Measurements from ENCODE around the gene PPP3CA. TPM values are rescaled to one million over a fixed set of nuclear protein-coding genes. Genes with fewer than 3 reads are reported as not detected.

PPP3CA gene
- total and polyA plus RNA-seq, 2 of the 13 experiments (the other 11 are each of a cell fraction or from before 2014, with no cell fraction given), result 4.8 to 13.2 TPM

GRCh38 chr4:101050837-101051205 is 296.5 kb downstream of the PPP3CA start:
- no peaks in the 10 kb centered on the region for H3K9me3 ChIP-seq (ENCODE audit: low read length)
- H3K27ac ChIP-seq (ENCODE audit: extremely low read length, insufficient read depth, low read length), result no peak overlapping the region
- in situ Hi-C loops (cut with HindIII; ENCODE audit: extremely low pct_ligation_motif_present, low pct_unique_long_range_greater_than_20kb) (no loop called here), intact Hi-C loops (cut with micrococcal nuclease; ENCODE audit: unreplicated experiment) (no loop called here)
- no peaks in the 10 kb centered on the region for H3K27me3 ChIP-seq (ENCODE audit: control insufficient read depth in 1 of 2, insufficient read depth in 2 of 2, low read length in 2 of 2)
- no peaks in the 10 kb centered on the region for H4K20me1 ChIP-seq (ENCODE audit: insufficient read depth, low read length)
- ATAC-seq (no peak), FAIRE-seq (no peak), DNase-seq (ENCODE audit: low spot score) (no peak)
- no peak overlapping the region for H3K4me3 ChIP-seq (replicated peaks in 1 of 3; ENCODE audit: insufficient read depth in 1 of 3, low read depth in 2 of 3, low read length in 3 of 3)
- no peak overlapping the region for H2AFZ ChIP-seq (ENCODE audit: low read length)
- no peaks in the 10 kb centered on the region for H3K36me3 ChIP-seq (replicated peaks in 1 of 2; ENCODE audit: control insufficient read depth in 1 of 2, insufficient read depth in 2 of 2, low read length in 2 of 2)
- BruUV-seq (replicated peaks), result no TSS peak
- TF ChIP-seq FOXA3 (CRISPR knock-in tag; IDR thresholded peaks at IDR 0.05) (no peak), FOSL1 (CRISPR knock-in tag; IDR thresholded peaks at IDR 0.05; ENCODE audit: borderline replicate concordance) (no peak), GABPA (IDR thresholded peaks at IDR 0.05; ENCODE audit: low read depth, low read length) (no peak), GABPA (CRISPR knock-in tag; IDR thresholded peaks at IDR 0.05; ENCODE audit: low read depth) (no peak), ZNF230 (CRISPR knock-in tag; IDR thresholded peaks at IDR 0.05) (no peak), RFXAP (CRISPR knock-in tag; IDR thresholded peaks at IDR 0.05; ENCODE audit: borderline replicate concordance) (no peak), MEF2D (CRISPR knock-in tag; IDR thresholded peaks at IDR 0.05) (no peak), MIER3 (CRISPR knock-in tag; IDR thresholded peaks at IDR 0.05; ENCODE audit: borderline replicate concordance) (no peak), ZNF383 (CRISPR knock-in tag; IDR thresholded peaks at IDR 0.05; ENCODE audit: borderline replicate concordance) (no peak), ZNF562 (CRISPR knock-in tag; IDR thresholded peaks at IDR 0.05; ENCODE audit: borderline replicate concordance) (no peak), ZFP82 (CRISPR knock-in tag; IDR thresholded peaks at IDR 0.05; ENCODE audit: borderline replicate concordance) (no peak)
- TF ChIP-seq, protein P1, sequence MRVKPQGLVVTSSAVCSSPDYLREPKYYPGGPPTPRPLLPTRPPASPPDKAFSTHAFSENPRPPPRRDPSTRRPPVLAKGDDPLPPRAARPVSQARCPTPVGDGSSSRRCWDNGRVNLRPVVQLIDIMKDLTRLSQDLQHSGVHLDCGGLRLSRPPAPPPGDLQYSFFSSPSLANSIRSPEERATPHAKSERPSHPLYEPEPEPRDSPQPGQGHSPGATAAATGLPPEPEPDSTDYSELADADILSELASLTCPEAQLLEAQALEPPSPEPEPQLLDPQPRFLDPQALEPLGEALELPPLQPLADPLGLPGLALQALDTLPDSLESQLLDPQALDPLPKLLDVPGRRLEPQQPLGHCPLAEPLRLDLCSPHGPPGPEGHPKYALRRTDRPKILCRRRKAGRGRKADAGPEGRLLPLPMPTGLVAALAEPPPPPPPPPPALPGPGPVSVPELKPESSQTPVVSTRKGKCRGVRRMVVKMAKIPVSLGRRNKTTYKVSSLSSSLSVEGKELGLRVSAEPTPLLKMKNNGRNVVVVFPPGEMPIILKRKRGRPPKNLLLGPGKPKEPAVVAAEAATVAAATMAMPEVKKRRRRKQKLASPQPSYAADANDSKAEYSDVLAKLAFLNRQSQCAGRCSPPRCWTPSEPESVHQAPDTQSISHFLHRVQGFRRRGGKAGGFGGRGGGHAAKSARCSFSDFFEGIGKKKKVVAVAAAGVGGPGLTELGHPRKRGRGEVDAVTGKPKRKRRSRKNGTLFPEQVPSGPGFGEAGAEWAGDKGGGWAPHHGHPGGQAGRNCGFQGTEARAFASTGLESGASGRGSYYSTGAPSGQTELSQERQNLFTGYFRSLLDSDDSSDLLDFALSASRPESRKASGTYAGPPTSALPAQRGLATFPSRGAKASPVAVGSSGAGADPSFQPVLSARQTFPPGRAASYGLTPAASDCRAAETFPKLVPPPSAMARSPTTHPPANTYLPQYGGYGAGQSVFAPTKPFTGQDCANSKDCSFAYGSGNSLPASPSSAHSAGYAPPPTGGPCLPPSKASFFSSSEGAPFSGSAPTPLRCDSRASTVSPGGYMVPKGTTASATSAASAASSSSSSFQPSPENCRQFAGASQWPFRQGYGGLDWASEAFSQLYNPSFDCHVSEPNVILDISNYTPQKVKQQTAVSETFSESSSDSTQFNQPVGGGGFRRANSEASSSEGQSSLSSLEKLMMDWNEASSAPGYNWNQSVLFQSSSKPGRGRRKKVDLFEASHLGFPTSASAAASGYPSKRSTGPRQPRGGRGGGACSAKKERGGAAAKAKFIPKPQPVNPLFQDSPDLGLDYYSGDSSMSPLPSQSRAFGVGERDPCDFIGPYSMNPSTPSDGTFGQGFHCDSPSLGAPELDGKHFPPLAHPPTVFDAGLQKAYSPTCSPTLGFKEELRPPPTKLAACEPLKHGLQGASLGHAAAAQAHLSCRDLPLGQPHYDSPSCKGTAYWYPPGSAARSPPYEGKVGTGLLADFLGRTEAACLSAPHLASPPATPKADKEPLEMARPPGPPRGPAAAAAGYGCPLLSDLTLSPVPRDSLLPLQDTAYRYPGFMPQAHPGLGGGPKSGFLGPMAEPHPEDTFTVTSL (CRISPR knock-in tag; IDR thresholded peaks at IDR 0.05; ENCODE audit: borderline replicate concordance), result no peak
- H3K4me1 ChIP-seq (ENCODE audit: insufficient read depth, low read length), result no peaks in the 10 kb centered on the region
- CTCF ChIA-PET (ENCODE audit: low intra/inter-chr PET ratio, low total read pairs), result no interaction called here
- WGBS (ENCODE audit: low lambda C conversion rate), result 99% methylated on average over 2 of the region's 2 CpGs
- no peak overlapping the region for H3K4me2 ChIP-seq (ENCODE audit: low read depth, low read length)
- H3K9ac ChIP-seq (ENCODE audit: insufficient read depth, low read depth, low read length), result no peak overlapping the region
- POLR2A ChIA-PET, result no interaction called here
- H3K79me2 ChIP-seq (ENCODE audit: insufficient read depth, low read length), result no peaks in the 10 kb centered on the region
